ENCODE data around the gene SETDB1. TPM values are rescaled to one million over a fixed set of nuclear protein-coding genes. Genes with fewer than 3 reads are reported as not detected.
"Not testable (repeated sequence)": the region's sequence is repeated elsewhere in the genome, so short reads cannot be mapped to it uniquely, and the experiment has no call there.

Gene SETDB1
- 10 to 100 TPM; 37.0 to 40.7 (median 40.7) TPM for total RNA-seq

GRCh38 chr1:150926097-150926741 is at the start of gene SETDB1:
TSS of gene SETDB1 (plus strand) at chr1:150926363. CDS start at chr1:150927715, 1,352 bp downstream.
- DNase-seq (peak; percentile 87), ATAC-seq (peak; percentile 87 to 89)
- H3K27me3 Mint-ChIP-seq (ENCODE audit: low read depth) = no peaks in the 10 kb centered on the region
- H3K36me3 Mint-ChIP-seq (ENCODE audit: insufficient read depth) = peaks cover 29% of the 10 kb centered on the region
- peak within 1 kb of the TSS; percentile 95 for H3K4me3 Mint-ChIP-seq
- H3K4me1 Mint-ChIP-seq (ENCODE audit: low read depth) = peaks cover 21% of the 10 kb centered on the region
- H3K9me3 Mint-ChIP-seq = no peaks in the 10 kb centered on the region

GRCh38 chr1:150878931-150879330 is 47.2 kb upstream of the SETDB1 start:
- not testable (repeated sequence) for H3K27me3 Mint-ChIP-seq (ENCODE audit: low read depth); ATAC-seq; H3K9me3 Mint-ChIP-seq; DNase-seq; H3K36me3 Mint-ChIP-seq (ENCODE audit: insufficient read depth); H3K4me3 Mint-ChIP-seq
- H3K4me1 Mint-ChIP-seq (ENCODE audit: low read depth) = peaks cover 26% of the 10 kb centered on the region

GRCh38 chr1:150881331-150882070 is 44.7 kb upstream of the SETDB1 start:
- Mint-ChIP-seq H3K36me3 (ENCODE audit: insufficient read depth) (no peaks in the 10 kb centered on the region), H3K27me3 (ENCODE audit: low read depth) (no peaks in the 10 kb centered on the region), H3K9me3 (no peaks in the 10 kb centered on the region), H3K4me1 (ENCODE audit: low read depth) (peaks cover 7% of the 10 kb centered on the region), H3K4me3 (no peak overlapping the region)
- no peak for DNase-seq
- ATAC-seq = no peak

- not testable (repeated sequence) for H3K9me3 Mint-ChIP-seq; H3K4me1 Mint-ChIP-seq (ENCODE audit: low read depth); H3K4me3 Mint-ChIP-seq; ATAC-seq; DNase-seq; H3K27me3 Mint-ChIP-seq (ENCODE audit: low read depth); H3K36me3 Mint-ChIP-seq (ENCODE audit: insufficient read depth)
These were observed 43.0 kb upstream of the SETDB1 start for GRCh38 chr1:150883121-150883520.

- Mint-ChIP-seq H3K9me3 (no peaks in the 10 kb centered on the region), H3K4me3 (no peak within 1 kb of the TSS), H3K27me3 (ENCODE audit: low read depth) (no peaks in the 10 kb centered on the region), H3K4me1 (ENCODE audit: low read depth) (peaks cover 23% of the 10 kb centered on the region), H3K36me3 (ENCODE audit: insufficient read depth) (no peaks in the 10 kb centered on the region)
- DNase-seq (no peak), ATAC-seq (no peak)
These were observed 39.1 kb upstream of the SETDB1 start, which contains the start of gene CTXND2 for GRCh38 chr1:150887018-150887417. TSS of gene CTXND2 (plus strand) at chr1:150887136. CDS start at chr1:150912315, 25,179 bp downstream.

- Mint-ChIP-seq H3K36me3 (ENCODE audit: insufficient read depth) (no peaks in the 10 kb centered on the region), H3K4me3 (no peak overlapping the region), H3K9me3 (no peaks in the 10 kb centered on the region), H3K4me1 (ENCODE audit: low read depth) (peaks cover 19% of the 10 kb centered on the region), H3K27me3 (ENCODE audit: low read depth) (no peaks in the 10 kb centered on the region)
- ATAC-seq = no peak
- DNase-seq = no peak
These were observed 37.4 kb upstream of the SETDB1 start for GRCh38 chr1:150888727-150889126.

GRCh38 chr1:150890033-150890416 is 36.1 kb upstream of the SETDB1 start:
- Mint-ChIP-seq H3K9me3 (no peaks in the 10 kb centered on the region), H3K36me3 (ENCODE audit: insufficient read depth) (no peaks in the 10 kb centered on the region), H3K4me3 (peak overlapping the region; percentile 39), H3K27me3 (ENCODE audit: low read depth) (no peaks in the 10 kb centered on the region), H3K4me1 (ENCODE audit: low read depth) (peaks cover 19% of the 10 kb centered on the region)
- peak; percentile 82 to 89 for ATAC-seq
- DNase-seq = no peak

- H3K36me3 Mint-ChIP-seq (ENCODE audit: insufficient read depth) = no peaks in the 10 kb centered on the region
- H3K4me1 Mint-ChIP-seq (ENCODE audit: low read depth) = peaks cover 19% of the 10 kb centered on the region
- ATAC-seq = no peak
These were observed 32.7 kb upstream of the SETDB1 start for GRCh38 chr1:150893336-150893913.

GRCh38 chr1:150895618-150896017 is 30.5 kb upstream of the SETDB1 start:
- Mint-ChIP-seq H3K36me3 (ENCODE audit: insufficient read depth) (no peaks in the 10 kb centered on the region), H3K27me3 (ENCODE audit: low read depth) (no peaks in the 10 kb centered on the region), H3K9me3 (no peaks in the 10 kb centered on the region), H3K4me1 (ENCODE audit: low read depth) (peaks cover 3% of the 10 kb centered on the region), H3K4me3 (no peak overlapping the region)
- no peak for ATAC-seq
- no peak for DNase-seq

More at GRCh38 chr1:150893336-150893913, 32.7 kb upstream of the SETDB1 start:
- no peak for DNase-seq
- Mint-ChIP-seq H3K27me3 (ENCODE audit: low read depth) (no peaks in the 10 kb centered on the region), H3K4me3 (no peak overlapping the region), H3K9me3 (no peaks in the 10 kb centered on the region)

- not testable (repeated sequence) for DNase-seq; H3K9me3 Mint-ChIP-seq; H3K4me3 Mint-ChIP-seq; ATAC-seq; H3K27me3 Mint-ChIP-seq (ENCODE audit: low read depth); H3K4me1 Mint-ChIP-seq (ENCODE audit: low read depth); H3K36me3 Mint-ChIP-seq (ENCODE audit: insufficient read depth)
These were observed 26.4 kb upstream of the SETDB1 start for GRCh38 chr1:150899795-150900194.

- H3K4me1 Mint-ChIP-seq (ENCODE audit: low read depth) = peaks cover 4% of the 10 kb centered on the region
- ATAC-seq = no peak
- H3K9me3 Mint-ChIP-seq = no peaks in the 10 kb centered on the region
- H3K4me3 Mint-ChIP-seq = no peak overlapping the region
- no peak for DNase-seq
- H3K27me3 Mint-ChIP-seq (ENCODE audit: low read depth) = no peaks in the 10 kb centered on the region
- no peaks in the 10 kb centered on the region for H3K36me3 Mint-ChIP-seq (ENCODE audit: insufficient read depth)
These were observed 23.8 kb upstream of the SETDB1 start for GRCh38 chr1:150902346-150902745.

GRCh38 chr1:150902751-150903150 is 23.4 kb upstream of the SETDB1 start:
- Mint-ChIP-seq H3K4me1 (ENCODE audit: low read depth) (peaks cover 5% of the 10 kb centered on the region), H3K27me3 (ENCODE audit: low read depth) (no peaks in the 10 kb centered on the region), H3K36me3 (ENCODE audit: insufficient read depth) (no peaks in the 10 kb centered on the region), H3K4me3 (no peak overlapping the region), H3K9me3 (no peaks in the 10 kb centered on the region)
- ATAC-seq = no peak
- no peak for DNase-seq

GRCh38 chr1:150905301-150905700 is 20.9 kb upstream of the SETDB1 start:
- no peak overlapping the region for H3K4me3 Mint-ChIP-seq
- no peaks in the 10 kb centered on the region for H3K27me3 Mint-ChIP-seq (ENCODE audit: low read depth)
- peaks cover 5% of the 10 kb centered on the region for H3K4me1 Mint-ChIP-seq (ENCODE audit: low read depth)
- no peak for DNase-seq
- no peaks in the 10 kb centered on the region for H3K9me3 Mint-ChIP-seq
- no peaks in the 10 kb centered on the region for H3K36me3 Mint-ChIP-seq (ENCODE audit: insufficient read depth)
- ATAC-seq = no peak

- H3K9me3 Mint-ChIP-seq = no peaks in the 10 kb centered on the region
- ATAC-seq = no peak
- H3K4me3 Mint-ChIP-seq = no peak overlapping the region
- DNase-seq = no peak
- peaks cover 5% of the 10 kb centered on the region for H3K4me1 Mint-ChIP-seq (ENCODE audit: low read depth)
- no peaks in the 10 kb centered on the region for H3K27me3 Mint-ChIP-seq (ENCODE audit: low read depth)
- no peaks in the 10 kb centered on the region for H3K36me3 Mint-ChIP-seq (ENCODE audit: insufficient read depth)
These were observed 19.8 kb upstream of the SETDB1 start for GRCh38 chr1:150906329-150906728.

- Mint-ChIP-seq H3K9me3 (no peaks in the 10 kb centered on the region), H3K4me3 (no peak overlapping the region), H3K4me1 (ENCODE audit: low read depth) (peaks cover 5% of the 10 kb centered on the region), H3K27me3 (ENCODE audit: low read depth) (no peaks in the 10 kb centered on the region), H3K36me3 (ENCODE audit: insufficient read depth) (no peaks in the 10 kb centered on the region)
- no peak for DNase-seq
- ATAC-seq = no peak
These were observed 19.4 kb upstream of the SETDB1 start for GRCh38 chr1:150906813-150907212.
